SK-N-MC (cell line): ENCODE measurements around the gene S100A7A.

Source experiments
- EZH2 ChIP-seq: fragments of 200-600 bp; sonication (generic); IDR thresholded peaks from one replicate; pipeline ENCODE4 v1.6.1; 2017; ENCODE audit warnings: antibody characterized with exemption
- POLR2AphosphoS5 ChIP-seq: IDR thresholded peaks from 2 replicates; pipeline ENCODE4 v1.6.1; 2012; ENCODE audit warnings: mild to moderate bottlenecking, low read depth, low read length, borderline replicate concordance

DNA sequence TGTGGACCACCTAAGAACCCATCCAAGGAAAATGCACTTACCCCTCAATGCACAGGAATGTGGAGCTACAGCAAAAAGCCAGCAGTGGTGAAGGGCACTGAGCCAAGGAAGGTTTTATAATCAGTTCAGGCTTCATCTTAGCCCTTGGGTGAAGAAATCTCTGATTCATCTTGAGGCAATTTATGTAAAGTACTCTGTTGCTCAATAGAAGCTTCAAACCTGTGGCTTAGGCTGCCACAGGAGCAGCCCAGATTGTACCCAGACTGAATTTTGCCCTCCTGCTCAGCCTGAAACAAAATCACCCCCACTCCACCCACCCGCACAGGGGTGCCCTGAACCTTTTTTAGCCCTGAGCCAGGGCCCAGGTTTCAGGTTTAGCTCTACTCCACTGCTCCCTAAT, 40.8 kb upstream of the S100A7A start, which contains the start of gene S100A12:
- TF ChIP-seq POLR2AphosphoS5 = no peak
- no peak for TF ChIP-seq EZH2
